ENCODE results near the gene KRT72.

The KRT72 gene

DNA sequence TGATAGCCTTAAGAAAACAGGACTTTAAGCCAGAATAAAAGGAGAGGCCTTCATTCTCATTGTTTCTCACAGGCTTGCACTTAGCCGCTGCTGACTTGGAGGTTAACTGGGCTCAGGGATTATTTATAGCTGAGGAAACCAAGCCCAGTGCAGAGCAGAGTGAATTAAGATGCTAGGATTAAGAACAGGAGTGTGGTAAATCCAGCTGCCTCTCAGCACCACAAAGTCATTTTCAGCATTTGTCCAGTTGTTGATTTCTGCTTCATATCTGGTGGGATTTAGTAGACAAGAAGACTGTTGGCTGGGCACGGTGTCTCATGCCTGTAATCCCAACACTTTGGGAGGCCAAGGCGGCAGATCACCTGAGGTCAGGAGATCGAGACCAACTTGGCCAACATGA is 31.4 kb upstream of the KRT72 start:
- Histone ChIP-seq H3K18ac (ENCODE audit: low read length) (no peak overlapping the region), H2BK5ac (ENCODE audit: low read depth, low read length, poor library complexity) (no peak overlapping the region), H2AFZ (ENCODE audit: insufficient read depth, low read length, poor library complexity) (no peak overlapping the region), H3K27me3 (ENCODE audit: insufficient read depth, low read length) (no peaks in the 10 kb centered on the region), H4K8ac (ENCODE audit: low read depth, low read length) (no peak overlapping the region), H3K79me1 (ENCODE audit: low read length) (no peaks in the 10 kb centered on the region), H3K23ac (ENCODE audit: low read length) (no peak overlapping the region), H2BK12ac (ENCODE audit: low read length) (no peak overlapping the region), H4K12ac (ENCODE audit: low read depth, low read length) (no peak overlapping the region), H3K79me2 (ENCODE audit: control insufficient read depth, insufficient read depth, low read length, poor library complexity) (no peaks in the 10 kb centered on the region), H3K14ac (ENCODE audit: low read length) (no peak overlapping the region), H3K36me3 (ENCODE audit: control insufficient read depth in 1 of 2, insufficient read depth in 2 of 2, low read length in 2 of 2) (no peaks in the 10 kb centered on the region), H2BK120ac (ENCODE audit: insufficient read depth, low read length, poor library complexity) (no peak overlapping the region), H3K9ac (ENCODE audit: low read length) (no peak overlapping the region), H3K9me3 (ENCODE audit: insufficient read depth, low read depth, low read length) (peaks cover 2% of the 10 kb centered on the region), H2AK5ac (ENCODE audit: low read length) (no peak overlapping the region), H3K4ac (ENCODE audit: low read depth, low read length) (no peak overlapping the region), H3K27ac (ENCODE audit: low read depth, low read length) (no peak overlapping the region), H3K4me1 (ENCODE audit: control insufficient read depth in 1 of 2, insufficient read depth in 2 of 2, low read length in 2 of 2) (no peaks in the 10 kb centered on the region), H4K91ac (ENCODE audit: low read depth, low read length) (no peak overlapping the region), H3K4me2 (ENCODE audit: low read length) (no peak overlapping the region), H3K4me3 (ENCODE audit: low read depth, low read length) (no peak overlapping the region)
- WGBS (ENCODE audit: extremely low coverage, insufficient coverage, insufficient read length), result no CpG with 5 or more reads among the region's 4 CpGs
- no peak for DNase-seq

DNA sequence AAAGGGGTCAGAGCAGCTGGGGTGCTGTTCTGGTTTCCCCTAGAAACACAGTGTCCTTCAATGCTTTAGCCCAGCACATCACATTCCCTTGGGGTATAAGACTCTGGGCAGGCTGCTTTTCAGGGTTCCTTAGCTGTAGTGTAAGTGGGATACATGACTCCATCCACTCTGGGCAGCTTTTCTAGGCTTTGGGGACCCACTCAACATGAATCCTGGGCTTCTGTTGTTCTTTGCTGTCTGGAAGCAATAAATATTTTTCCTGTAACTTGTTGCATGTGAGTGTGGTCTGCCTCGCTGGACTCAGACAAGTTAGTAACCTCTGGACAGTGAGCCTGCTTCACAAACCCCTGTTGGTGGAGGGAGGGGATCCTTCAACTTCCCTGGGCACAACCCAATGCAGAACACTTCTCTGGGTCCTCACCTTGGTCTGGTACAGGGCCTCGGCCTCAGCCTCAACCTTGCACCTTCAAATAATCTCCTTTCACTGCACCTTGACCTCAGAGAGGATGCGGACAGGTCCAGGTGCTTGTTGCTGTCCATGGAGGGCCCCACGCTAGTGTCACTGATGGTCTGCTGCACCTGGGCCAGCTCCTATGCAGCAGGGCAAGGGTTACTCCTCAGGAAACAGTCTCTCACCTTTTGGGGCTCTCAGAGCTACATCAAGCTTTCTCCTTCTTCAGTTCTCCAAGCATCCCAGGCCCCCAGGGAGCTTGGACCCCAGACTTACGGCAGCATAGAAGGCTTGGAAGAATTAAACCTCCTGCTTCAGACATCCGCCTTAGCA is 30.6 kb upstream of the KRT72 start:
- Histone ChIP-seq H3K36me3 (ENCODE audit: control insufficient read depth in 1 of 2, insufficient read depth in 2 of 2, low read length in 2 of 2) (no peaks in the 10 kb centered on the region), H4K12ac (ENCODE audit: low read depth, low read length) (no peak overlapping the region), H3K27ac (ENCODE audit: low read depth, low read length) (no peak overlapping the region), H3K4ac (ENCODE audit: low read depth, low read length) (no peak overlapping the region), H2AK5ac (ENCODE audit: low read length) (no peak overlapping the region), H2BK120ac (ENCODE audit: insufficient read depth, low read length, poor library complexity) (no peak overlapping the region), H3K9me3 (ENCODE audit: insufficient read depth, low read depth, low read length) (peaks cover 2% of the 10 kb centered on the region), H3K4me2 (ENCODE audit: low read length) (no peak overlapping the region), H3K23ac (ENCODE audit: low read length) (no peak overlapping the region), H3K9ac (ENCODE audit: low read length) (no peak overlapping the region), H3K79me1 (ENCODE audit: low read length) (no peaks in the 10 kb centered on the region), H3K27me3 (ENCODE audit: insufficient read depth, low read length) (no peaks in the 10 kb centered on the region), H2BK5ac (ENCODE audit: low read depth, low read length, poor library complexity) (no peak overlapping the region), H3K4me3 (ENCODE audit: low read depth, low read length) (no peak overlapping the region), H3K18ac (ENCODE audit: low read length) (no peak overlapping the region), H2BK12ac (ENCODE audit: low read length) (no peak overlapping the region), H3K79me2 (ENCODE audit: control insufficient read depth, insufficient read depth, low read length, poor library complexity) (no peaks in the 10 kb centered on the region), H2AFZ (ENCODE audit: insufficient read depth, low read length, poor library complexity) (no peak overlapping the region), H4K91ac (ENCODE audit: low read depth, low read length) (no peak overlapping the region), H4K8ac (ENCODE audit: low read depth, low read length) (no peak overlapping the region), H3K14ac (ENCODE audit: low read length) (no peak overlapping the region), H3K4me1 (ENCODE audit: control insufficient read depth in 1 of 2, insufficient read depth in 2 of 2, low read length in 2 of 2) (no peaks in the 10 kb centered on the region)
- DNase-seq, result no peak
- WGBS (ENCODE audit: extremely low coverage, insufficient coverage, insufficient read length), result no CpG with 5 or more reads among the region's 6 CpGs

DNA sequence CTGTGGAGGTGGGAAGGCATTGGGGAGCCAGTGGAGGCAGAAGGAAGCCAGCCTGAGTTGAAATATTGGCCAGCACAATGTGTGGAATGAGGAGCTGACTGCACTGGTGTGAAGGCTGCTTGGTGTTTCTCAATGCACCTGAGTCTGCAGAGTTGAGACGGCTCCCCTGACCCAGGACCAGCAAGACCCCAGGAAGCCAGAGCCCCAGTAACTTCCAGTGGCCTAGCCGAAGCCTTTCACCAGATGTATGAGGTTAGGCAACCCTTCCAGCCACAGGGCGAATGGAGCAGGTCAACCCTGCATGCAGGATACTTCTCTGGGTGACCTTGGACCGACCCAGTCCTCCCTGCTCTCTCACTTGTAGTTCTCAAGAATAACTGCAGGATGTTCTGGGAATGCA is 30.0 kb upstream of the KRT72 start:
- no peaks in the 10 kb centered on the region for H3K79me1 ChIP-seq (ENCODE audit: low read length)
- no peak overlapping the region for H2BK120ac ChIP-seq (ENCODE audit: insufficient read depth, low read length, poor library complexity)
- H3K79me2 ChIP-seq (ENCODE audit: control insufficient read depth, insufficient read depth, low read length, poor library complexity), result no peaks in the 10 kb centered on the region
- H2AFZ ChIP-seq (ENCODE audit: insufficient read depth, low read length, poor library complexity), result no peak overlapping the region
- H3K4ac ChIP-seq (ENCODE audit: low read depth, low read length), result no peak overlapping the region
- H2BK5ac ChIP-seq (ENCODE audit: low read depth, low read length, poor library complexity), result no peak overlapping the region
- no peak for DNase-seq
- peaks cover 2% of the 10 kb centered on the region for H3K9me3 ChIP-seq (ENCODE audit: insufficient read depth, low read depth, low read length)
- no peak overlapping the region for H3K18ac ChIP-seq (ENCODE audit: low read length)
- no peak overlapping the region for H3K4me2 ChIP-seq (ENCODE audit: low read length)
- no peak overlapping the region for H3K9ac ChIP-seq (ENCODE audit: low read length)
- WGBS (ENCODE audit: extremely low coverage, insufficient coverage, insufficient read length), result no CpG with 5 or more reads among the region's 4 CpGs
- no peaks in the 10 kb centered on the region for H3K4me1 ChIP-seq (ENCODE audit: control insufficient read depth in 1 of 2, insufficient read depth in 2 of 2, low read length in 2 of 2)
- no peak overlapping the region for H4K8ac ChIP-seq (ENCODE audit: low read depth, low read length)
- no peak overlapping the region for H3K27ac ChIP-seq (ENCODE audit: low read depth, low read length)
- no peak overlapping the region for H4K91ac ChIP-seq (ENCODE audit: low read depth, low read length)
- H3K14ac ChIP-seq (ENCODE audit: low read length), result no peak overlapping the region
- H4K12ac ChIP-seq (ENCODE audit: low read depth, low read length), result no peak overlapping the region
- H3K27me3 ChIP-seq (ENCODE audit: insufficient read depth, low read length), result no peaks in the 10 kb centered on the region
- no peak overlapping the region for H2BK12ac ChIP-seq (ENCODE audit: low read length)
- H2AK5ac ChIP-seq (ENCODE audit: low read length), result no peak overlapping the region
- no peak overlapping the region for H3K23ac ChIP-seq (ENCODE audit: low read length)
- H3K4me3 ChIP-seq (ENCODE audit: low read depth, low read length), result no peak overlapping the region
- H3K36me3 ChIP-seq (ENCODE audit: control insufficient read depth in 1 of 2, insufficient read depth in 2 of 2, low read length in 2 of 2), result no peaks in the 10 kb centered on the region

DNA sequence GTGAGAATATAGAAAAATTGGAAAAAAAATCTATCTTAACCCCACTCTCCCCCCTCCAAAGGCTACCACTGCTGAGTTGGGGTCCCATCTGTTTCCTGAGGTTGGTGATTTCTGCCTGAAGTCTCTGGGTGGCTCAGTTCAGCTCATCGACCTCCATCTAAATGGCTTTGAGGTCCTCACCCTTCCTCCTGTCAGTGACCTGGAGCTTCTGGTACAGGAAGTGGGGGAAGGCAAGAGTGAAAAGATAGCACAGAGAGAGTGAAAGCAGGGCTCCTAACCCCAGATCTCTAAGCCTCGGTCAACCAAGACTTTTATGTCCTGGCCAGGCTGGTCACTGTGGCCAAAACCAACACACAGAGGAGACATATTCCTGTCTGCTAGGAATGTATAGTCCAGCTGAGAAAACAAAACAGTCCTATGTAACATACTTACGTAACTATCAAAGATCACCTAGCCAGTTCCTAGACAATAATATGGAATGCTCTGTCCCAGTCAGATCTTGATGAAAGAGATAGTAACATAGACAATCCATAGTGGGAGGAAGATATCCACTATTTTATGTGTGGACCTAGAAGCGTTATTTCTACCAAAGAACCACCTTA is 29.4 kb upstream of the KRT72 start:
- Histone ChIP-seq H3K23ac (ENCODE audit: low read length) (no peak overlapping the region), H4K12ac (ENCODE audit: low read depth, low read length) (no peak overlapping the region), H3K4ac (ENCODE audit: low read depth, low read length) (no peak overlapping the region), H3K36me3 (ENCODE audit: control insufficient read depth in 1 of 2, insufficient read depth in 2 of 2, low read length in 2 of 2) (no peaks in the 10 kb centered on the region), H2BK12ac (ENCODE audit: low read length) (no peak overlapping the region), H3K14ac (ENCODE audit: low read length) (no peak overlapping the region), H3K9me3 (ENCODE audit: insufficient read depth, low read depth, low read length) (peaks cover 2% of the 10 kb centered on the region), H3K4me3 (ENCODE audit: low read depth, low read length) (no peak overlapping the region), H2AK5ac (ENCODE audit: low read length) (no peak overlapping the region), H4K8ac (ENCODE audit: low read depth, low read length) (no peak overlapping the region), H3K79me2 (ENCODE audit: control insufficient read depth, insufficient read depth, low read length, poor library complexity) (no peaks in the 10 kb centered on the region), H3K18ac (ENCODE audit: low read length) (no peak overlapping the region), H2AFZ (ENCODE audit: insufficient read depth, low read length, poor library complexity) (no peak overlapping the region), H3K27me3 (ENCODE audit: insufficient read depth, low read length) (no peaks in the 10 kb centered on the region), H2BK120ac (ENCODE audit: insufficient read depth, low read length, poor library complexity) (no peak overlapping the region), H3K27ac (ENCODE audit: low read depth, low read length) (no peak overlapping the region), H3K4me1 (ENCODE audit: control insufficient read depth in 1 of 2, insufficient read depth in 2 of 2, low read length in 2 of 2) (no peaks in the 10 kb centered on the region), H4K91ac (ENCODE audit: low read depth, low read length) (no peak overlapping the region), H2BK5ac (ENCODE audit: low read depth, low read length, poor library complexity) (no peak overlapping the region), H3K4me2 (ENCODE audit: low read length) (no peak overlapping the region), H3K9ac (ENCODE audit: low read length) (no peak overlapping the region), H3K79me1 (ENCODE audit: low read length) (no peaks in the 10 kb centered on the region)
- no CpG with 5 or more reads among the region's 4 CpGs for WGBS (ENCODE audit: extremely low coverage, insufficient coverage, insufficient read length)
- DNase-seq, result peak in 1 of 2 donors; percentile 4
